Measurements from ENCODE around the gene TRIM14. TPM values are rescaled to one million over a fixed set of nuclear protein-coding genes. Genes with fewer than 3 reads are reported as not detected.
A peak's percentile ranks its signal among the peaks of the same experiment; 100 is the strongest.

The TRIM14 gene
- total and polyA plus RNA-seq, 2 of the 13 experiments (the other 11 are each of a cell fraction or from before 2014, with no cell fraction given) = 9.2 to 13.0 TPM

DNA sequence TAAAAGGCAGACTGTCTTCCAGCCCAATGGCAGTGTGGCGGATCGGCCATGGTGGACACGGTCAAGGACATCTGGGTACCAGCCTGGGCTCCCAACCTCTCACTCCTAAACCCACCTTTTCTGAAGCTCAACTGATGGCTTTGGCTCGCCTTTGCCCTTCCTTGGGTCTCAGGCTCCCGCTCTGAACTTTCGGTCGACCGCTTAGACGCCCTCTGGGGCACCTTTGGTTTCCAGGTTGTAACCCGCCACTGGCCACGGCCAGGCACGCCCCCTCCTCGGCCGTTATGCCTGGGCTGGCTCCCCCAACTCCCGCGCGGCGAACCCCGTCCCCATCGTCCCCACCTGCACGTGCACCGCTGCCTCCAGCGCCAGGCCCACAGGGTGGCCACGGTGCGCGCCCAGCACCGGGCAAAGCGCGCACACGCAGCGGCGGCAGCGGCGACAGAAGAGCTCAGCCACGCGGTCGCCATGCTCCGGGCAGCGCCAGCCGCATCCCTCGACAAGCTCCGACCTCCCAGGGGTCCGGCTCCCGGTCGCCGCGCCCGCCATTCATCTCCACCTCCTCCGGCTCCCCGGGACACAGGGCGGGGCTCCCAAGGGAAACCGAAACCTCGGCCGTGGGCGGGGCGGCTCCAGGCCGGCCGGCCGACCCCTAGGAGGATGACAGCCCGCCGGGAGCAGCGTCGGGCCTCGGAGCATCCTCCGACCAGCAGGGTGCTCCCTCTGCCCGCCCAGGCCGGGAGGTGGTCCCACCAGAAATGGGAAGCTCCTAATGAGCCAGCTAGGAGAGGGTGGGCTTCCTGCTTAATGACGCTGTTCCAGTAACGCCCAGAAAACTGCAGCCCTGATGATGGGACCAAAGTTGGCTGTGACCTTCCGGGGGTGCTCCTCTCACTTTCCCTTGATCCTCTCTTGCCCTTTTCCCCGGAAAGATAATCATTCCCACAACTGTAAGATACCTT, at the start of gene TRIM14 (continued):
- TF ChIP-seq, protein P1, sequence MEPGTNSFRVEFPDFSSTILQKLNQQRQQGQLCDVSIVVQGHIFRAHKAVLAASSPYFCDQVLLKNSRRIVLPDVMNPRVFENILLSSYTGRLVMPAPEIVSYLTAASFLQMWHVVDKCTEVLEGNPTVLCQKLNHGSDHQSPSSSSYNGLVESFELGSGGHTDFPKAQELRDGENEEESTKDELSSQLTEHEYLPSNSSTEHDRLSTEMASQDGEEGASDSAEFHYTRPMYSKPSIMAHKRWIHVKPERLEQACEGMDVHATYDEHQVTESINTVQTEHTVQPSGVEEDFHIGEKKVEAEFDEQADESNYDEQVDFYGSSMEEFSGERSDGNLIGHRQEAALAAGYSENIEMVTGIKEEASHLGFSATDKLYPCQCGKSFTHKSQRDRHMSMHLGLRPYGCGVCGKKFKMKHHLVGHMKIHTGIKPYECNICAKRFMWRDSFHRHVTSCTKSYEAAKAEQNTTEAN (CRISPR knock-in tag; conservative IDR thresholded peaks at IDR 0.05) = no peak
- TF ChIP-seq, protein P2, sequence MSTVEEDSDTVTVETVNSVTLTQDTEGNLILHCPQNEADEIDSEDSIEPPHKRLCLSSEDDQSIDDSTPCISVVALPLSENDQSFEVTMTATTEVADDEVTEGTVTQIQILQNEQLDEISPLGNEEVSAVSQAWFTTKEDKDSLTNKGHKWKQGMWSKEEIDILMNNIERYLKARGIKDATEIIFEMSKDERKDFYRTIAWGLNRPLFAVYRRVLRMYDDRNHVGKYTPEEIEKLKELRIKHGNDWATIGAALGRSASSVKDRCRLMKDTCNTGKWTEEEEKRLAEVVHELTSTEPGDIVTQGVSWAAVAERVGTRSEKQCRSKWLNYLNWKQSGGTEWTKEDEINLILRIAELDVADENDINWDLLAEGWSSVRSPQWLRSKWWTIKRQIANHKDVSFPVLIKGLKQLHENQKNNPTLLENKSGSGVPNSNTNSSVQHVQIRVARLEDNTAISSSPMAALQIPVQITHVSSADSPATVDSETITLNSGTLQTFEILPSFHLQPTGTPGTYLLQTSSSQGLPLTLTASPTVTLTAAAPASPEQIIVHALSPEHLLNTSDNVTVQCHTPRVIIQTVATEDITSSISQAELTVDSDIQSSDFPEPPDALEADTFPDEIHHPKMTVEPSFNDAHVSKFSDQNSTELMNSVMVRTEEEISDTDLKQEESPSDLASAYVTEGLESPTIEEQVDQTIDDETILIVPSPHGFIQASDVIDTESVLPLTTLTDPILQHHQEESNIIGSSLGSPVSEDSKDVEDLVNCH (CRISPR knock-in tag; IDR thresholded peaks at IDR 0.05) = no peak
- TF ChIP-seq ATF7 (IDR thresholded peaks at IDR 0.05) (no peak), ATF7 (CRISPR knock-in tag; IDR thresholded peaks at IDR 0.05) (no peak), SNRNP70 (IDR thresholded peaks at IDR 0.05; ENCODE audit: low read depth, low read length) (no peak), HOXA9 (CRISPR knock-in tag; IDR thresholded peaks at IDR 0.05; ENCODE audit: borderline replicate concordance) (no peak), AGO2 (optimal IDR thresholded peaks at IDR 0.05; ENCODE audit: low read depth, low read length) (peak; percentile 66), ZNF30 (CRISPR knock-in tag; IDR thresholded peaks at IDR 0.05) (0 out of 2 replicates have a peak, but pooled peaks have one; percentile 63), U2AF1 (optimal IDR thresholded peaks at IDR 0.05; ENCODE audit: low read depth, low read length) (no peak), FOXA1 (IDR thresholded peaks at IDR 0.05) (no peak), FOXA1 (CRISPR knock-in tag; IDR thresholded peaks at IDR 0.05) (no peak), ZBTB8A (CRISPR knock-in tag; IDR thresholded peaks at IDR 0.05; ENCODE audit: borderline replicate concordance, low read depth) (0 out of 2 replicates have a peak, but pooled peaks have one; percentile 22), ZNF337 (CRISPR knock-in tag; IDR thresholded peaks at IDR 0.05; ENCODE audit: borderline replicate concordance, low read depth) (no peak), PHF21A (CRISPR knock-in tag; IDR thresholded peaks at IDR 0.05) (peak; percentile 67), ZNF431 (CRISPR knock-in tag; IDR thresholded peaks at IDR 0.05; ENCODE audit: borderline replicate concordance, low read depth) (no peak), TAF1 (CRISPR knock-in tag; IDR thresholded peaks at IDR 0.05) (peak; percentile 68; the same call in 1 of the 2 replicates), ARNT (IDR thresholded peaks at IDR 0.05) (no peak), ZNF724P (CRISPR knock-in tag; IDR thresholded peaks at IDR 0.05; ENCODE audit: borderline replicate concordance) (peak; percentile 63; the same call in 1 of the 2 replicates), JUND (CRISPR knock-in tag; IDR thresholded peaks at IDR 0.05) (no peak), IKZF1 (IDR thresholded peaks at IDR 0.05) (no peak), KLF13 (CRISPR knock-in tag; IDR thresholded peaks at IDR 0.05) (0 out of 2 replicates have a peak, but pooled peaks have one; percentile 56), U2AF2 (IDR thresholded peaks at IDR 0.05; ENCODE audit: low read depth, low read length) (no peak), TCF7L2 (IDR thresholded peaks at IDR 0.05; ENCODE audit: low read depth, low read length) (no peak), ZNF234 (CRISPR knock-in tag; conservative IDR thresholded peaks at IDR 0.05) (no peak; the same call in 1 of the 2 replicates), RXRB (CRISPR knock-in tag; IDR thresholded peaks at IDR 0.05; ENCODE audit: borderline replicate concordance) (peak; percentile 21; the same call in 1 of the 2 replicates)
- TF ChIP-seq, protein P3, sequence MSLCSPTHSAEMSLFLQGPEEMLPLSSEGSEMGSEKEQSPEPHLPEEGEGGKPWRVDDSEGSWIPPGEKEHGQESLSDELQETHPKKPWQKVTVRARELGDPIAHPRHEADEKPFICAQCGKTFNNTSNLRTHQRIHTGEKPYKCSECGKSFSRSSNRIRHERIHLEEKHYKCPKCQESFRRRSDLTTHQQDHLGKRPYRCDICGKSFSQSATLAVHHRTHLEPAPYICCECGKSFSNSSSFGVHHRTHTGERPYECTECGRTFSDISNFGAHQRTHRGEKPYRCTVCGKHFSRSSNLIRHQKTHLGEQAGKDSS (CRISPR knock-in tag; IDR thresholded peaks at IDR 0.05; ENCODE audit: borderline replicate concordance, low read depth) = peak; percentile 48; the same call in 1 of the 2 replicates
- TF ChIP-seq, protein P4, sequence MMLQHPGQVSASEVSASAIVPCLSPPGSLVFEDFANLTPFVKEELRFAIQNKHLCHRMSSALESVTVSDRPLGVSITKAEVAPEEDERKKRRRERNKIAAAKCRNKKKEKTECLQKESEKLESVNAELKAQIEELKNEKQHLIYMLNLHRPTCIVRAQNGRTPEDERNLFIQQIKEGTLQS (CRISPR knock-in tag; IDR thresholded peaks at IDR 0.05) = no peak

Measured in HepG2 (cell line).